Loucy (cell line): ENCODE measurements around the gene MED7.

Source experiments
- EZH2phosphoT487 ChIP-seq: fragments of 200-600 bp; IDR thresholded peaks from 2 replicates; pipeline ENCODE4 v1.6.1; 2018; ENCODE audit warnings: antibody characterized with exemption, mild to moderate bottlenecking, moderate library complexity, borderline replicate concordance
- TF ChIP-seq, protein P1 (sequence below): fragments of 200-600 bp; sonication (generic); conservative IDR thresholded peaks from 2 replicates; pipeline ENCODE4 v1.5.1; 2014; ENCODE audit warnings: mild to moderate bottlenecking, antibody characterized with exemption, low read length

DNA sequence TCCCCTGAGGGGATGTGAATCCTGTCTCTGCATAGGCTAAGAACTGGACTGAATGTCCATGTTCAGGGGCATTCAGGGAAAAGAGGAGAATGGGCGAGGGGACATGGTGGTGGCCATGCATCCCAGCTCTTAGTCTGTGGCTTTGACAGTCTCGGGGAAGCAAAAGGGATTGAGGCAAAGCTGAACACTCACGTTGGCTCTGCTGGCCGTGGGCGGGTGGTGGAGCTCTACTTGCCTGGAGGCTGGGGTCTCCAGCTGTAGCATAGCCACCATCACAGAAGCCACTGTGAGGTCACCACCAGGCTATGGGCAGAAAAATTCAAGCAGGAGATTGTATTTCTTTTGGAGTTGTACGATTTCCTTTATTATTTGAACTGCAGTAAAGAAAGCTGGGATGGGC lies 19.3 kb upstream of the MED7 start:
- TF ChIP-seq, protein P1, sequence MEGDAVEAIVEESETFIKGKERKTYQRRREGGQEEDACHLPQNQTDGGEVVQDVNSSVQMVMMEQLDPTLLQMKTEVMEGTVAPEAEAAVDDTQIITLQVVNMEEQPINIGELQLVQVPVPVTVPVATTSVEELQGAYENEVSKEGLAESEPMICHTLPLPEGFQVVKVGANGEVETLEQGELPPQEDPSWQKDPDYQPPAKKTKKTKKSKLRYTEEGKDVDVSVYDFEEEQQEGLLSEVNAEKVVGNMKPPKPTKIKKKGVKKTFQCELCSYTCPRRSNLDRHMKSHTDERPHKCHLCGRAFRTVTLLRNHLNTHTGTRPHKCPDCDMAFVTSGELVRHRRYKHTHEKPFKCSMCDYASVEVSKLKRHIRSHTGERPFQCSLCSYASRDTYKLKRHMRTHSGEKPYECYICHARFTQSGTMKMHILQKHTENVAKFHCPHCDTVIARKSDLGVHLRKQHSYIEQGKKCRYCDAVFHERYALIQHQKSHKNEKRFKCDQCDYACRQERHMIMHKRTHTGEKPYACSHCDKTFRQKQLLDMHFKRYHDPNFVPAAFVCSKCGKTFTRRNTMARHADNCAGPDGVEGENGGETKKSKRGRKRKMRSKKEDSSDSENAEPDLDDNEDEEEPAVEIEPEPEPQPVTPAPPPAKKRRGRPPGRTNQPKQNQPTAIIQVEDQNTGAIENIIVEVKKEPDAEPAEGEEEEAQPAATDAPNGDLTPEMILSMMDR, result no peak
- TF ChIP-seq EZH2phosphoT487, result no peak
